OCI-LY1 (cell line): Measurements from ENCODE around the gene GAS2L1.

ENCODE experiments used
- H2AFZ ChIP-seq: fragments of 200-600 bp; sonication (generic), shearing (Covaris generic); 2 replicates; pipeline ENCODE4 v1.6.0; 2014; ENCODE audit warnings: antibody characterized with exemption, mild to moderate bottlenecking, low read length
- H3F3A ChIP-seq: fragments of 200-600 bp; sonication (generic), shearing (Covaris generic); 2 replicates; pipeline ENCODE4 v1.6.0; 2014; ENCODE audit warnings: mild to moderate bottlenecking, antibody characterized with exemption, low read length, moderate library complexity; ENCODE audit not compliant: insufficient read depth
- H3K27ac ChIP-seq: fragments of 200-600 bp; sonication (generic); 2 replicates; pipeline ENCODE4 v1.5.1; 2014; ENCODE audit warnings: low read length, mixed run types, mild to moderate bottlenecking, low read depth; ENCODE audit not compliant: poor library complexity, severe bottlenecking
- H3K27me3 ChIP-seq: fragments of 200-600 bp; sonication (generic); 2 replicates; pipeline ENCODE4 v1.6.0; 2014; ENCODE audit warnings: antibody characterized with exemption, mild to moderate bottlenecking, low read length, moderate library complexity; ENCODE audit not compliant: insufficient read depth
- H3K36me3 ChIP-seq: fragments of 200-600 bp; sonication (generic); 2 replicates; pipeline ENCODE4 v1.6.1; 2014; ENCODE audit warnings: mild to moderate bottlenecking, antibody characterized with exemption, low read length, moderate library complexity, mixed read lengths; ENCODE audit not compliant: insufficient read depth
- H3K4me1 ChIP-seq: fragments of 200-600 bp; sonication (generic); 2 replicates; pipeline ENCODE4 v1.5.1; 2014; ENCODE audit warnings: mild to moderate bottlenecking, low read length, moderate library complexity; ENCODE audit not compliant: insufficient read depth, severe bottlenecking
- H3K4me2 ChIP-seq: fragments of 200-600 bp; sonication (generic), shearing (Covaris generic); 2 replicates; pipeline ENCODE4 v1.6.1; 2014; ENCODE audit warnings: low read length
- H3K4me3 ChIP-seq: fragments of 200-600 bp; sonication (generic); 2 replicates; pipeline ENCODE4 v1.5.1; 2014; ENCODE audit warnings: low read length, low read depth, mild to moderate bottlenecking, mixed read lengths; ENCODE audit not compliant: poor library complexity, severe bottlenecking
- H3K79me2 ChIP-seq: fragments of 200-600 bp; shearing (Covaris generic); 2 replicates; pipeline ENCODE4 v1.6.1; 2016; ENCODE audit warnings: mixed run types, low read length, mixed read lengths; ENCODE audit not compliant: insufficient read depth
- H3K9ac ChIP-seq: fragments of 200-600 bp; sonication (generic), shearing (Covaris generic); 2 replicates; pipeline ENCODE4 v1.6.1; 2014; ENCODE audit warnings: mild to moderate bottlenecking, low read length, mixed read lengths
- H3K9me2 ChIP-seq: fragments of 200-600 bp; sonication (generic), shearing (Covaris generic); 2 replicates; pipeline ENCODE4 v1.6.1; 2014; ENCODE audit warnings: low read depth, mild to moderate bottlenecking, low read length, mixed read lengths
- H3K9me3 ChIP-seq: fragments of 200-600 bp; shearing (Covaris generic); 2 replicates; pipeline ENCODE4 v1.6.1; 2014; ENCODE audit warnings: low read length, mixed read lengths
- H4K20me1 ChIP-seq: fragments of 200-600 bp; sonication (generic), shearing (Covaris generic); 2 replicates; pipeline ENCODE4 v1.6.0; 2016; ENCODE audit warnings: mild to moderate bottlenecking, low read length; ENCODE audit not compliant: insufficient read depth
- CTCF ChIP-seq: fragments of 200-600 bp; sonication (generic), shearing (Covaris generic); IDR thresholded peaks from 2 replicates; pipeline ENCODE4 v1.5.1; 2017; ENCODE audit warnings: mild to moderate bottlenecking, antibody characterized with exemption, low read length, moderate library complexity, mixed read lengths
- EZH2 ChIP-seq: fragments of 200-600 bp; sonication (generic), shearing (Covaris generic); IDR thresholded peaks from 2 replicates; pipeline ENCODE4 v1.8.0; 2017; ENCODE audit warnings: borderline replicate concordance, mixed run types, mild to moderate bottlenecking, antibody characterized with exemption, low read length, moderate library complexity, mixed read lengths

Gene GAS2L1

GRCh38 chr22:29339381-29340235 is 33.2 kb downstream of the GAS2L1 start:
- no peaks in the 10 kb centered on the region for H3K4me1 ChIP-seq
- TF ChIP-seq EZH2, result no peak
- no peak for TF ChIP-seq CTCF
- H3K27me3 ChIP-seq, result no peaks in the 10 kb centered on the region
- H3K4me2 ChIP-seq, result no peak overlapping the region
- H3K9me3 ChIP-seq, result no peaks in the 10 kb centered on the region
- H3K79me2 ChIP-seq, result no peaks in the 10 kb centered on the region
- no peak overlapping the region for H3K27ac ChIP-seq
- H3F3A ChIP-seq, result no peaks in the 10 kb centered on the region
- H3K36me3 ChIP-seq, result peaks cover 96% of the 10 kb centered on the region
- no peak overlapping the region for H3K4me3 ChIP-seq
- H3K9me2 ChIP-seq, result no peaks in the 10 kb centered on the region
- no peak overlapping the region for H3K9ac ChIP-seq
- no peak overlapping the region for H2AFZ ChIP-seq
- H4K20me1 ChIP-seq, result no peaks in the 10 kb centered on the region

GRCh38 chr22:29340566-29340965 is 34.1 kb downstream of the GAS2L1 start:
- no peaks in the 10 kb centered on the region for H3F3A ChIP-seq
- peaks cover 92% of the 10 kb centered on the region for H3K36me3 ChIP-seq
- H3K4me2 ChIP-seq, result no peak overlapping the region
- H3K4me3 ChIP-seq, result no peak overlapping the region
- no peaks in the 10 kb centered on the region for H3K9me3 ChIP-seq
- H3K9ac ChIP-seq, result no peak overlapping the region
- no peaks in the 10 kb centered on the region for H3K4me1 ChIP-seq
- no peak overlapping the region for H3K27ac ChIP-seq
- no peaks in the 10 kb centered on the region for H3K9me2 ChIP-seq
- no peaks in the 10 kb centered on the region for H3K27me3 ChIP-seq
- H2AFZ ChIP-seq, result no peak overlapping the region
- H3K79me2 ChIP-seq, result no peaks in the 10 kb centered on the region
- TF ChIP-seq CTCF (no peak), EZH2 (no peak)
- no peaks in the 10 kb centered on the region for H4K20me1 ChIP-seq

GRCh38 chr22:29341056-29341848 is 34.8 kb downstream of the GAS2L1 start:
- H4K20me1 ChIP-seq, result no peaks in the 10 kb centered on the region
- H3F3A ChIP-seq, result no peaks in the 10 kb centered on the region
- no peaks in the 10 kb centered on the region for H3K9me3 ChIP-seq
- H3K79me2 ChIP-seq, result no peaks in the 10 kb centered on the region
- no peaks in the 10 kb centered on the region for H3K9me2 ChIP-seq
- no peak overlapping the region for H3K4me3 ChIP-seq
- no peaks in the 10 kb centered on the region for H3K27me3 ChIP-seq
- H3K4me1 ChIP-seq, result no peaks in the 10 kb centered on the region
- no peak overlapping the region for H3K9ac ChIP-seq
- no peak for TF ChIP-seq EZH2
- no peak for TF ChIP-seq CTCF
- no peak overlapping the region for H3K4me2 ChIP-seq
- no peak overlapping the region for H3K27ac ChIP-seq
- H3K36me3 ChIP-seq, result peaks cover 92% of the 10 kb centered on the region
- no peak overlapping the region for H2AFZ ChIP-seq
